ENCODE results near the gene NECTIN4.
"Not testable (repeated sequence)": the region's sequence is repeated elsewhere in the genome, so short reads cannot be mapped to it uniquely, and the experiment has no call there.

The NECTIN4 gene

GRCh38 chr1:161089251-161089924, at the start of gene NECTIN4:
NECTIN4 (minus strand) TSS chr1:161089558; CDS start chr1:161089296, 262 bp downstream.
- no peak for DNase-seq

- no peak for DNase-seq
These were observed 49.1 kb upstream of the NECTIN4 start for GRCh38 chr1:161138431-161138830.

GRCh38 chr1:161137881-161138280, 48.5 kb upstream of the NECTIN4 start:
- no peak for DNase-seq

- peak in 1 of 58 donors; percentile 33 for DNase-seq
These were observed 43.9 kb upstream of the NECTIN4 start for GRCh38 chr1:161133220-161133740.

GRCh38 chr1:161132410-161133219, 43.3 kb upstream of the NECTIN4 start, which contains the start of gene DEDD:
DEDD (minus strand) TSS chr1:161132667; CDS start chr1:161124462, 8,205 bp downstream.
- DNase-seq = peak; percentile 66 to 98 (median 92)

GRCh38 chr1:161131523-161132409, 42.4 kb upstream of the NECTIN4 start:
- peak in 12 of 58 donors; percentile 5 to 49 (median 32) for DNase-seq

GRCh38 chr1:161130266-161130665, 40.9 kb upstream of the NECTIN4 start:
- DNase-seq = no peak

- no peak for DNase-seq
These were observed 39.4 kb upstream of the NECTIN4 start for GRCh38 chr1:161128591-161129420.

GRCh38 chr1:161127649-161128048, 38.3 kb upstream of the NECTIN4 start:
- DNase-seq = no peak

- DNase-seq = no peak
These were observed 33.6 kb upstream of the NECTIN4 start for GRCh38 chr1:161122967-161123366.

- DNase-seq = peak in 2 of 58 donors; percentile 5 to 10
These were observed 32.5 kb upstream of the NECTIN4 start for GRCh38 chr1:161121834-161122233.

- DNase-seq = no peak
These were observed 31.8 kb upstream of the NECTIN4 start for GRCh38 chr1:161121042-161121650.

GRCh38 chr1:161119092-161119903, 29.9 kb upstream of the NECTIN4 start:
- no peak for DNase-seq

GRCh38 chr1:161117759-161118581, 28.6 kb upstream of the NECTIN4 start, which contains the start of the genes NIT1 and PFDN2:
NIT1 (plus strand) TSS chr1:161118105; CDS start chr1:161118177, 72 bp downstream.
PFDN2 (minus strand) TSS chr1:161118037; CDS start chr1:161118026, 11 bp downstream.
- peak; percentile 21 to 90 (median 79) for DNase-seq

- not testable (repeated sequence) for DNase-seq
These were observed 26.6 kb upstream of the NECTIN4 start for GRCh38 chr1:161115961-161116360.

- DNase-seq = no peak
These were observed 25.9 kb upstream of the NECTIN4 start for GRCh38 chr1:161115132-161115711.

GRCh38 chr1:161114556-161114955, 25.2 kb upstream of the NECTIN4 start:
- no peak for DNase-seq
